Stimulated activated CD8-positive, alpha-beta memory T cell treated with anti-CD3 and anti-CD28 coated beads, Interleukin-7, amount 100 ng/mL, for 4 hours (primary cell): ENCODE data around the gene DRD4.
"Not testable (repeated sequence)": the region's sequence is repeated elsewhere in the genome, so short reads cannot be mapped to it uniquely, and the experiment has no call there.

Experiments
- DNase-seq, 2 donors: peaks; one replicate each; pipeline ENCODE4 v3.0.0-alpha.2; 2020; ENCODE audit warnings: low read depth in 2 of 2

Gene DRD4

GRCh38 chr11:679271-680207, 42.5 kb downstream of the DRD4 start:
- DNase-seq, result no peak

- DNase-seq, result no peak
Measured at GRCh38 chr11:680476-680875, 43.4 kb downstream of the DRD4 start.

- DNase-seq, result peak; percentile 12 to 35
Measured at GRCh38 chr11:680970-681369, 43.9 kb downstream of the DRD4 start.

GRCh38 chr11:686451-687243, 49.6 kb downstream of the DRD4 start:
- no peak for DNase-seq

GRCh38 chr11:687751-688150, 50.7 kb downstream of the DRD4 start:
- DNase-seq, result no peak

- DNase-seq, result no peak
Measured at GRCh38 chr11:688681-689080, 51.6 kb downstream of the DRD4 start.

GRCh38 chr11:689625-690024, 52.6 kb downstream of the DRD4 start:
- DNase-seq, result no peak

GRCh38 chr11:690244-690643, 53.2 kb downstream of the DRD4 start:
- DNase-seq, result not testable (repeated sequence)
